GM18951 (cell line): ENCODE measurements around the gene BOD1L2.

Experiments
- POLR2A ChIP-seq: IDR thresholded peaks from 4 replicates; pipeline ENCODE4 v1.6.1; 2011; ENCODE audit warnings: mild to moderate bottlenecking; ENCODE audit not compliant: insufficient read length, insufficient read depth; ENCODE audit errors: extremely low read depth
- in situ Hi-C: fragments of 300-500 bp; cut with MboI; formaldehyde crosslinking; loops from one replicate; pipeline ENCODE4 v1.12.0; 2022; ENCODE audit warnings: low sequenced_read_pairs, mixed read lengths, inconsistent platforms; ENCODE audit not compliant: unreplicated experiment

The BOD1L2 gene

GRCh38 chr18:57146956-57147636 lies at the start of gene BOD1L2:
TSS of gene BOD1L2 (plus strand) at chr18:57147087. CDS start at chr18:57147313, 226 bp downstream.
- TF ChIP-seq POLR2A: no peak
- in situ Hi-C loops: no loop called here

GRCh38 chr18:57107140-57107832 lies 39.6 kb upstream of the BOD1L2 start:
- in situ Hi-C loops: no loop called here
- no peak for TF ChIP-seq POLR2A

- TF ChIP-seq POLR2A: no peak
- in situ Hi-C loops: no loop called here
Observed at GRCh38 chr18:57110290-57110689, 36.6 kb upstream of the BOD1L2 start.

GRCh38 chr18:57113799-57114420 lies 33.0 kb upstream of the BOD1L2 start:
- in situ Hi-C loops: no loop called here
- no peak for TF ChIP-seq POLR2A

GRCh38 chr18:57116598-57117132 lies 30.2 kb upstream of the BOD1L2 start:
- no peak for TF ChIP-seq POLR2A
- in situ Hi-C loops: no loop called here

GRCh38 chr18:57121542-57122112 lies 25.3 kb upstream of the BOD1L2 start:
- in situ Hi-C loops: no loop called here

GRCh38 chr18:57122936-57123510 lies 23.9 kb upstream of the BOD1L2 start:
- in situ Hi-C loops: no loop called here
- TF ChIP-seq POLR2A: no peak

More at GRCh38 chr18:57121542-57122112, 25.3 kb upstream of the BOD1L2 start:
- TF ChIP-seq POLR2A: no peak

GRCh38 chr18:57125627-57126026 lies 21.3 kb upstream of the BOD1L2 start:
- in situ Hi-C loops: no loop called here
- no peak for TF ChIP-seq POLR2A

GRCh38 chr18:57128220-57128932 lies 18.5 kb upstream of the BOD1L2 start:
- no peak for TF ChIP-seq POLR2A
- in situ Hi-C loops: no loop called here

- TF ChIP-seq POLR2A: no peak
- in situ Hi-C loops: no loop called here
Observed at GRCh38 chr18:57131101-57131500, 15.8 kb upstream of the BOD1L2 start.

- in situ Hi-C loops: no loop called here
- TF ChIP-seq POLR2A: no peak
Observed at GRCh38 chr18:57131782-57132181, 15.1 kb upstream of the BOD1L2 start.

GRCh38 chr18:57134618-57135135 lies 12.2 kb upstream of the BOD1L2 start:
- in situ Hi-C loops: no loop called here

More at GRCh38 chr18:57134618-57135135, 12.2 kb upstream of the BOD1L2 start:
- TF ChIP-seq POLR2A: no peak
